Measurements from ENCODE around the gene ESYT3. TPM values are rescaled to one million over a fixed set of nuclear protein-coding genes. Genes with fewer than 3 reads are reported as not detected.
"Not testable (repeated sequence)": the region's sequence is repeated elsewhere in the genome, so short reads cannot be mapped to it uniquely, and the experiment has no call there.

Gene ESYT3
- total RNA-seq, 1 donor from 2014 or later = not detected

GRCh38 chr3:138492980-138493675, 58.7 kb downstream of the ESYT3 start:
- no peak for DNase-seq (ENCODE audit: low read depth, low spot score)

GRCh38 chr3:138493804-138494606, 59.6 kb downstream of the ESYT3 start:
- no peak for DNase-seq (ENCODE audit: low read depth, low spot score)

GRCh38 chr3:138494607-138494929, 60.2 kb downstream of the ESYT3 start:
- DNase-seq (ENCODE audit: low read depth, low spot score) = no peak

- not testable (repeated sequence) for DNase-seq (ENCODE audit: low read depth, low spot score)
Observed at GRCh38 chr3:138495638-138496037, 61.2 kb downstream of the ESYT3 start.

GRCh38 chr3:138496436-138496835, 62.0 kb downstream of the ESYT3 start:
- no peak for DNase-seq (ENCODE audit: low read depth, low spot score)

- DNase-seq (ENCODE audit: low read depth, low spot score) = no peak
Observed at GRCh38 chr3:138497021-138497420, 62.6 kb downstream of the ESYT3 start.

- DNase-seq (ENCODE audit: low read depth, low spot score) = no peak
Observed at GRCh38 chr3:138497851-138498250, 63.4 kb downstream of the ESYT3 start.

GRCh38 chr3:138498991-138499390, 64.6 kb downstream of the ESYT3 start:
- DNase-seq (ENCODE audit: low read depth, low spot score) = no peak

GRCh38 chr3:138507524-138507923, 73.1 kb downstream of the ESYT3 start:
- DNase-seq (ENCODE audit: low read depth, low spot score) = no peak

GRCh38 chr3:138509586-138509985, 75.2 kb downstream of the ESYT3 start:
- DNase-seq (ENCODE audit: low read depth, low spot score) = no peak

GRCh38 chr3:138511945-138512344, 77.5 kb downstream of the ESYT3 start:
- no peak for DNase-seq (ENCODE audit: low read depth, low spot score)

- no peak for DNase-seq (ENCODE audit: low read depth, low spot score)
Observed at GRCh38 chr3:138513090-138513843, 78.9 kb downstream of the ESYT3 start.

- DNase-seq (ENCODE audit: low read depth, low spot score) = not testable (repeated sequence)
Observed at GRCh38 chr3:138521445-138521844, 87.0 kb downstream of the ESYT3 start.

Other genes with a start within 250 kb of the ESYT3 start
- 50.5 and 68.1 TPM in 2 replicates for gene ARMC8, start 247.3 kb upstream of the ESYT3 start, total RNA-seq
- not detected in 2 replicates for gene NME9, start 104.8 kb upstream of the ESYT3 start, total RNA-seq
- gene MRAS, start 86.0 kb upstream of the ESYT3 start, total RNA-seq = 7.7 and 13.3 TPM in 2 replicates
- 11.6 and 19.4 TPM in 2 replicates for gene CEP70, start 159.6 kb downstream of the ESYT3 start, total RNA-seq
- gene FAIM, start 174.2 kb downstream of the ESYT3 start, total RNA-seq = 5.8 and 10.1 TPM in 2 replicates

Data from pulmonary artery endothelial cell (primary cell).